ENCODE results near the gene ADAMTS2.

DNA sequence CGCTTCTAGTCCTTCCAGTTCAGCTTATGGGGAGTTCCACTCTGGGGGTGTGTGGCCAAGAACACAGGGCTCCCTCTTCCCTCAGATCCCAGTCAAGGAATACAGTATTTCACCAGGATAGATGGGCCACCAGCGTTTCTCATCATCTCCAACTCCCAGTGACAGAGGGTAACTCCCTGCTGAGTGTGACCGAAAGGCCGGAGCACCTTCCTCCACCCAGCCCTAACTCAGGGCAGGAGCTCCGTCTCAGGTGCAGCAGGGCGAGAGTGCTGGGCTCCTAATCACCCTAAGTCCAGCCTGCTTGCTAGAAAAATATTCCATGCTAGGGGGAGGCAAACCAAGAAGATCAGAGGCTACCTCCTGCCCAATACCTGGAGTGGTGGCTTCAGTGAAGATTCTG lies 102.6 kb downstream of the ADAMTS2 start:
- TF ChIP-seq EZH2 (IDR thresholded peaks at IDR 0.05; ENCODE audit: low read depth, unreplicated experiment) (no peak), EZH2phosphoT487 (IDR thresholded peaks at IDR 0.05; ENCODE audit: unreplicated experiment) (no peak), POLR2AphosphoS5 (IDR thresholded peaks at IDR 0.05; ENCODE audit: low read depth) (no peak)
- TF ChIP-seq, protein P1, sequence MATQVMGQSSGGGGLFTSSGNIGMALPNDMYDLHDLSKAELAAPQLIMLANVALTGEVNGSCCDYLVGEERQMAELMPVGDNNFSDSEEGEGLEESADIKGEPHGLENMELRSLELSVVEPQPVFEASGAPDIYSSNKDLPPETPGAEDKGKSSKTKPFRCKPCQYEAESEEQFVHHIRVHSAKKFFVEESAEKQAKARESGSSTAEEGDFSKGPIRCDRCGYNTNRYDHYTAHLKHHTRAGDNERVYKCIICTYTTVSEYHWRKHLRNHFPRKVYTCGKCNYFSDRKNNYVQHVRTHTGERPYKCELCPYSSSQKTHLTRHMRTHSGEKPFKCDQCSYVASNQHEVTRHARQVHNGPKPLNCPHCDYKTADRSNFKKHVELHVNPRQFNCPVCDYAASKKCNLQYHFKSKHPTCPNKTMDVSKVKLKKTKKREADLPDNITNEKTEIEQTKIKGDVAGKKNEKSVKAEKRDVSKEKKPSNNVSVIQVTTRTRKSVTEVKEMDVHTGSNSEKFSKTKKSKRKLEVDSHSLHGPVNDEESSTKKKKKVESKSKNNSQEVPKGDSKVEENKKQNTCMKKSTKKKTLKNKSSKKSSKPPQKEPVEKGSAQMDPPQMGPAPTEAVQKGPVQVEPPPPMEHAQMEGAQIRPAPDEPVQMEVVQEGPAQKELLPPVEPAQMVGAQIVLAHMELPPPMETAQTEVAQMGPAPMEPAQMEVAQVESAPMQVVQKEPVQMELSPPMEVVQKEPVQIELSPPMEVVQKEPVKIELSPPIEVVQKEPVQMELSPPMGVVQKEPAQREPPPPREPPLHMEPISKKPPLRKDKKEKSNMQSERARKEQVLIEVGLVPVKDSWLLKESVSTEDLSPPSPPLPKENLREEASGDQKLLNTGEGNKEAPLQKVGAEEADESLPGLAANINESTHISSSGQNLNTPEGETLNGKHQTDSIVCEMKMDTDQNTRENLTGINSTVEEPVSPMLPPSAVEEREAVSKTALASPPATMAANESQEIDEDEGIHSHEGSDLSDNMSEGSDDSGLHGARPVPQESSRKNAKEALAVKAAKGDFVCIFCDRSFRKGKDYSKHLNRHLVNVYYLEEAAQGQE (IDR thresholded peaks at IDR 0.05; ENCODE audit: unreplicated experiment), result no peak
- TF ChIP-seq, protein P2, sequence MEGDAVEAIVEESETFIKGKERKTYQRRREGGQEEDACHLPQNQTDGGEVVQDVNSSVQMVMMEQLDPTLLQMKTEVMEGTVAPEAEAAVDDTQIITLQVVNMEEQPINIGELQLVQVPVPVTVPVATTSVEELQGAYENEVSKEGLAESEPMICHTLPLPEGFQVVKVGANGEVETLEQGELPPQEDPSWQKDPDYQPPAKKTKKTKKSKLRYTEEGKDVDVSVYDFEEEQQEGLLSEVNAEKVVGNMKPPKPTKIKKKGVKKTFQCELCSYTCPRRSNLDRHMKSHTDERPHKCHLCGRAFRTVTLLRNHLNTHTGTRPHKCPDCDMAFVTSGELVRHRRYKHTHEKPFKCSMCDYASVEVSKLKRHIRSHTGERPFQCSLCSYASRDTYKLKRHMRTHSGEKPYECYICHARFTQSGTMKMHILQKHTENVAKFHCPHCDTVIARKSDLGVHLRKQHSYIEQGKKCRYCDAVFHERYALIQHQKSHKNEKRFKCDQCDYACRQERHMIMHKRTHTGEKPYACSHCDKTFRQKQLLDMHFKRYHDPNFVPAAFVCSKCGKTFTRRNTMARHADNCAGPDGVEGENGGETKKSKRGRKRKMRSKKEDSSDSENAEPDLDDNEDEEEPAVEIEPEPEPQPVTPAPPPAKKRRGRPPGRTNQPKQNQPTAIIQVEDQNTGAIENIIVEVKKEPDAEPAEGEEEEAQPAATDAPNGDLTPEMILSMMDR (conservative IDR thresholded peaks at IDR 0.05; ENCODE audit: low read depth in 2 of 2), result no peak

All from GM23338 (cell line).